Nephron (organoid): ENCODE measurements around the gene KRTAP5-11.
A peak's percentile ranks its signal among the peaks of the same experiment; 100 is the strongest.
"Not testable (repeated sequence)": the region's sequence is repeated elsewhere in the genome, so short reads cannot be mapped to it uniquely, and the experiment has no call there.

Experiments
- H3K27ac Mint-ChIP-seq, 3 experiments: 2 replicates each; pipeline ENCODE4 v1.8.0; 2020; ENCODE audit warnings: mixed read lengths in 3 of 3, mild to moderate bottlenecking in 2 of 3, moderate library complexity in 1 of 3
- H3K27me3 Mint-ChIP-seq: 2 replicates; pipeline ENCODE4 v1.8.0; 2021; ENCODE audit warnings: low read depth, mild to moderate bottlenecking, moderate library complexity, mixed read lengths
- H3K36me3 Mint-ChIP-seq: 2 replicates; pipeline ENCODE4 v1.8.0; 2020; ENCODE audit warnings: low read depth, mixed read lengths
- H3K4me1 Mint-ChIP-seq: 2 replicates; pipeline ENCODE4 v1.8.0; 2020; ENCODE audit warnings: mixed read lengths
- H3K4me3 Mint-ChIP-seq, 3 experiments: 2 replicates each; pipeline ENCODE4 v1.8.0; 2020; ENCODE audit warnings: mild to moderate bottlenecking in 3 of 3, mixed read lengths in 3 of 3, moderate library complexity in 2 of 3
- H3K9me3 Mint-ChIP-seq: 2 replicates; pipeline ENCODE4 v1.8.0; 2020; ENCODE audit warnings: mixed read lengths
- TF ChIP-seq, protein P1 (sequence below), 3 experiments: fragments of 200-600 bp; sonication (generic); IDR thresholded peaks; one replicate each; pipeline ENCODE4 v1.5.0; 2021; ENCODE audit warnings: antibody characterized with exemption in 3 of 3; ENCODE audit not compliant: unreplicated experiment in 3 of 3

KRTAP5-11 gene

DNA sequence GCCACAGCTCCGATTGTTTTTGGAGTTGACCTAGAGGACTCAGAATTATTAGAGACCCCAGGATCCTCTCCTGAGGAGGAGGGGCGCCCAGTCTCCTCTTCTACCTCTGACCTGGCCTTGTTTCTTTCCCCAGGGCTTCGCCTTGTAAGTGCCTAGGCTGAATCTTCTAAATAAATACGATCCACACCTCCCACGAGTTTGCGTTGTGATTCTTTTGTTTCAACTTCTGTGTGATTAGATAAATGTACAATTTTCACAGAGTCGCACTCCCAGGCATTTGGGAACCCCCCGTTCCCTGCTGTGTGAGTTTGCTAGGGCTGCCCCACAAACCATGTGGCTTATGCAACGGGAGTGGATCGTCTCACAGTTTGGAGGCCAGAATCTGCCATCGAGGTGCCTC is 43.7 kb downstream of the KRTAP5-11 start:
- TF ChIP-seq, protein P1, sequence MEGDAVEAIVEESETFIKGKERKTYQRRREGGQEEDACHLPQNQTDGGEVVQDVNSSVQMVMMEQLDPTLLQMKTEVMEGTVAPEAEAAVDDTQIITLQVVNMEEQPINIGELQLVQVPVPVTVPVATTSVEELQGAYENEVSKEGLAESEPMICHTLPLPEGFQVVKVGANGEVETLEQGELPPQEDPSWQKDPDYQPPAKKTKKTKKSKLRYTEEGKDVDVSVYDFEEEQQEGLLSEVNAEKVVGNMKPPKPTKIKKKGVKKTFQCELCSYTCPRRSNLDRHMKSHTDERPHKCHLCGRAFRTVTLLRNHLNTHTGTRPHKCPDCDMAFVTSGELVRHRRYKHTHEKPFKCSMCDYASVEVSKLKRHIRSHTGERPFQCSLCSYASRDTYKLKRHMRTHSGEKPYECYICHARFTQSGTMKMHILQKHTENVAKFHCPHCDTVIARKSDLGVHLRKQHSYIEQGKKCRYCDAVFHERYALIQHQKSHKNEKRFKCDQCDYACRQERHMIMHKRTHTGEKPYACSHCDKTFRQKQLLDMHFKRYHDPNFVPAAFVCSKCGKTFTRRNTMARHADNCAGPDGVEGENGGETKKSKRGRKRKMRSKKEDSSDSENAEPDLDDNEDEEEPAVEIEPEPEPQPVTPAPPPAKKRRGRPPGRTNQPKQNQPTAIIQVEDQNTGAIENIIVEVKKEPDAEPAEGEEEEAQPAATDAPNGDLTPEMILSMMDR (IDR thresholded peaks at IDR 0.05; ENCODE audit: unreplicated experiment in 3 of 3), result no peak
- Mint-ChIP-seq H3K9me3 (no peaks in the 10 kb centered on the region), H3K4me3 (no peak overlapping the region), H3K27ac (peak overlapping the region in 1 of 3 experiments; percentile 13), H3K4me1 (peaks cover 25% of the 10 kb centered on the region), H3K27me3 (peaks cover 10% of the 10 kb centered on the region), H3K36me3 (peaks cover 4% of the 10 kb centered on the region)

DNA sequence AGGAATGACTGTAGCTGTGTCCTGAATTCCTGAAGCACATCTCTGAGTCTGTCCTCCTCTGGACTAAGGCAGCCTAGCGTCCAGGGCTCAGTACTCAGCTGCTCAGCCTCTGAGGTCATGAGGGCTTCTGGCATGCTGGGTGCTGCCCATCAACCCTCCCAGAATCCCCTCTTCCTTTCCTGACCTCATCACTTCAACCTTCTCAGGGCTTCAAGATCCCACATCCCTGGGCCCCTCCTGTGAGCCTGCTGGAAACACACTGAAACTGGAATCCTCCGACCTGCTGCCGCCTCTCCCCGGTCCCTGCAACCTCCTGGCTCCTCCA is 44.0 kb downstream of the KRTAP5-11 start:
- peaks cover 10% of the 10 kb centered on the region for H3K27me3 Mint-ChIP-seq
- peaks cover 21% of the 10 kb centered on the region for H3K4me1 Mint-ChIP-seq
- H3K27ac Mint-ChIP-seq, result peak overlapping the region in 1 of 3 experiments; percentile 13
- TF ChIP-seq, protein P1 (IDR thresholded peaks at IDR 0.05; ENCODE audit: unreplicated experiment in 3 of 3), result no peak
- no peaks in the 10 kb centered on the region for H3K9me3 Mint-ChIP-seq
- peaks cover 4% of the 10 kb centered on the region for H3K36me3 Mint-ChIP-seq
- H3K4me3 Mint-ChIP-seq, result no peak overlapping the region

DNA sequence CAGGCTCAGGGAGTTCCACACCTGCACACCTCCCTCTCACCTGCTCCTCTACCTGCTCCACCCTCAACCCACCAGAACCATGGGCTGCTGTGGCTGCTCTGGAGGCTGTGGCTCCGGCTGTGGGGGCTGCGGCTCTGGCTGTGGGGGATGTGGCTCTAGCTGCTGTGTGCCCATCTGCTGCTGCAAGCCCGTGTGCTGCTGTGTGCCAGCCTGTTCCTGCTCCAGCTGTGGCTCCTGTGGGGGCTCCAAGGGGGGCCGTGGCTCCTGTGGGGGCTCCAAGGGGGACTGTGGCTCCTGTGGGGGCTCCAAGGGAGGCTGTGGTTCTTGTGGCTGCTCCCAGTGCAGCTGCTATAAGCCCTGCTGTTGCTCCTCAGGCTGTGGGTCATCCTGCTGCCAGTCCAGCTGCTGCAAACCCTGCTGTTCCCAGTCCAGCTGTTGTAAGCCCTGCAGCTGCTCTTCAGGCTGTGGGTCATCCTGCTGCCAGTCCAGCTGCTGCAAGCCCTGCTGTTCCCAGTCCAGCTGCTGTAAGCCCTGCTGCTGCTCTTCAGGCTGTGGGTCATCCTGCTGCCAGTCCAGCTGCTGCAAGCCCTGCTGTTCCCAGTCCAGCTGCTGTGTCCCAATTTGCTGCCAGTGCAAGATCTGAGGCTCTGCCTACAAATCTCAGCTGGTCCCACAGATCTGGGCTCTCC is 44.6 kb downstream of the KRTAP5-11 start, which contains the start of gene KRTAP5-8:
KRTAP5-8 (plus strand) TSS at position 49 of the 689 bp plus-strand sequence; CDS start at position 80, 31 bp downstream.
- H3K27ac Mint-ChIP-seq, result peak within 1 kb of the TSS in 1 of 3 experiments; percentile 13
- H3K36me3 Mint-ChIP-seq, H3K9me3 Mint-ChIP-seq, H3K4me3 Mint-ChIP-seq: not testable (repeated sequence)
- peaks cover 16% of the 10 kb centered on the region for H3K4me1 Mint-ChIP-seq
- peaks cover 10% of the 10 kb centered on the region for H3K27me3 Mint-ChIP-seq

DNA sequence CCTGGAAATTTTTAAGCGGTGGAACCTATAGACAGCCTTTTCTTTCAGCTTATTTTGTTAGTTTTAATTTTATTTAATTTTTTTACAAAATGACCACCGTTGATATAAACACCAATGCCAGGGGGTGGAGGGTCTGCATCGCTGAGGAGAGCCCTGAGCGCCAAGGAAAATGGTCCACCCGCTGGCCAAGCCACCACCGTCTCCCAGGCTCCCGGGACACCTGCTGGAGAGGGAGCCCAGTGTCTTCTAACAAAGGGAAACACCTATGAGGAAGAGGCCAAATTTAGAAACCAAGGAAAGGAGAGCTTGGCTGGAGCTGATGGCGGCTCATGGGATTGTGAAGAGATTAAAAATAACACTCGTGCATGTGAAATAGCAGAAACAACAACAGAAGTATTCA is 45.1 kb downstream of the KRTAP5-11 start:
- H3K27ac Mint-ChIP-seq, result no peak overlapping the region
- peaks cover 2% of the 10 kb centered on the region for H3K9me3 Mint-ChIP-seq

DNA sequence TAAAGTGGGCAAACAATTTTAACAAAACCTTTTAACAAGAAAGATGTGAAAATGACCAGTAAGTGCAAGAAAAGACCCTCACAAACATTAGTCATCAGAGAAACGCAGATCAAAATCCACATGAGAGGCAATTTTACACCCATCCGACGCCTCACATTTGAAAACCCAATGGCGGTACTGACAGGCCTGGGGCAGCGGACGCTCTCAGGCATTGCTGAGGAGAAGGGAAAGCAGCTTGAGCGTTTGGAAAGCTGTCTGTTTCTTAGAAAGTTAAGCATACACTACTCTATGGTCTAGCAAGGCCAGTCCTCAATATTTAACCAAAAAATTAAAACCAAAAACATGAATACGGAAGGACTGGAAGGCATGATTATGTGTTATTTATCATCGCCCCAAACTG is 46.9 kb downstream of the KRTAP5-11 start:
- TF ChIP-seq, protein P1 (IDR thresholded peaks at IDR 0.05; ENCODE audit: unreplicated experiment in 3 of 3), result no peak
- no peak overlapping the region for H3K4me3 Mint-ChIP-seq
- H3K4me1 Mint-ChIP-seq, result peaks cover 13% of the 10 kb centered on the region
- H3K36me3 Mint-ChIP-seq, result peaks cover 2% of the 10 kb centered on the region
- peak overlapping the region in 1 of 3 experiments; percentile 5 for H3K27ac Mint-ChIP-seq
- H3K9me3 Mint-ChIP-seq, result peaks cover 5% of the 10 kb centered on the region
- peaks cover 17% of the 10 kb centered on the region for H3K27me3 Mint-ChIP-seq

More for the DNA sequence above, 45.1 kb downstream of the KRTAP5-11 start:
- Mint-ChIP-seq H3K4me3 (no peak overlapping the region), H3K4me1 (peaks cover 13% of the 10 kb centered on the region), H3K27me3 (peaks cover 10% of the 10 kb centered on the region), H3K36me3 (peaks cover 4% of the 10 kb centered on the region)
- TF ChIP-seq, protein P1 (IDR thresholded peaks at IDR 0.05; ENCODE audit: unreplicated experiment in 3 of 3), result no peak

DNA sequence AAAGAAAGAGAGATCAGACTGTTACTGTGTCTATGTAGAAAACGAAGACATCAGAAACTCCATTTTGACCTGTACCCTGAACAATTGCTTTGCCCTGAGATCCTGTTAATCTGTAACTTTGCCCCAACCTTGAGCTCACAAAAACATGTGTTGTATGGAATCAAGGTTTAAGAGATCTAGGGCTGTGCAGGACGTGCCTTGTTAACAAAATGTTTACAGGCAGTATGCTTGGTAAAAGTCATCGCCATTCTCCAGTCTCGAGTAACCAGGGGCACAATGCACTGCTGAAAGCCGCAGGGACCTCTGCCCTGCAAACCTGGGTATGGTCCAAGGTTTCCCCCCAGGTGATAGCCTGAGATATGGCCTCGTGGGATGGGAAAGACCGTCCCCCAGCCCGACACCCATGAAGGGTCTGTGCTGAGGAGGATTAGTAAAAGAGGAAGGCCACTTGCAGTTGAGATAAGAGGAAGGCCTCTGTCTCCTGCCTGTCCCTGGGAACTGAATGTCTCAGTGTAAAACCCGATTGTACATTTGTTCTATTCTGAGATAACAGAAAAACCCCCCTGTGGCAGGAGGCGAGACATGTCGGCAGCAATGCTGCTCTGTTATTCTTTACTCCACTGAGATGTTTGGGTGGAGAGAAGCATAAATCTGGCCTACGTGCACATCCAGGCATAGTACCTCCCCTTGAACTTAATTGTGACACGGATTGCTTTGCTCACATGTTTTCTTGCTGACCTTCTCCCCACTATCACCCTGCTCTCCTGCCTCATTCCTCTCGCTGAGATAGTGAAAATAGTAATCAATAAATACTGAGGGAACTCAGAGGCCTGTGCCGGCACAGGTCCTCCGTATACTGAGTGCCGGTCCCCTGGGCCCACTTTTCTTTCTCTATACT is 47.7 kb downstream of the KRTAP5-11 start:
- H3K27ac Mint-ChIP-seq, result peak overlapping the region; percentile 3 to 91 (median 9)

More for the DNA sequence above, 47.7 kb downstream of the KRTAP5-11 start:
- peaks cover 13% of the 10 kb centered on the region for H3K4me1 Mint-ChIP-seq
- H3K4me3 Mint-ChIP-seq, H3K36me3 Mint-ChIP-seq, H3K9me3 Mint-ChIP-seq: not testable (repeated sequence)
- H3K27me3 Mint-ChIP-seq, result peaks cover 17% of the 10 kb centered on the region
